Spinal cord (tissue), 10 donors: ENCODE measurements around the gene NRG3. TPM values are rescaled to one million over a fixed set of nuclear protein-coding genes. Genes with fewer than 3 reads are reported as not detected.

Experiments used
- DNase-seq, 6 donors: peaks; one replicate each; pipeline versions ENCODE4 v3.0.0 to v3.0.0-alpha.2; 2013 to 2015; ENCODE audit warnings: low spot score in 6 of 6, low read depth in 4 of 6
- H3K27ac ChIP-seq: one replicate; pipeline ENCODE4 v1.5.1; 2013; ENCODE audit warnings: low read depth, low read length, control low read depth
- H3K27me3 ChIP-seq: one replicate; pipeline ENCODE4 v1.6.1; 2013; ENCODE audit warnings: low read length; ENCODE audit not compliant: control insufficient read depth, insufficient read depth
- H3K36me3 ChIP-seq: one replicate; pipeline ENCODE4 v1.6.1; 2013; ENCODE audit warnings: low read length; ENCODE audit not compliant: control insufficient read depth, insufficient read depth
- H3K4me1 ChIP-seq: one replicate; pipeline ENCODE4 v1.6.1; 2013; ENCODE audit warnings: low read length; ENCODE audit not compliant: control insufficient read depth, insufficient read depth
- H3K4me3 ChIP-seq: one replicate; pipeline ENCODE4 v1.5.1; 2013; ENCODE audit warnings: low read depth, low read length, control low read depth
- H3K9me3 ChIP-seq: one replicate; pipeline ENCODE4 v1.6.1; 2013; ENCODE audit warnings: low read length; ENCODE audit not compliant: control insufficient read depth, insufficient read depth
- WGBS: methylation state at CpG from one replicate; pipeline ENCODE4 v1.1.5; 2013; ENCODE audit warnings: missing lambda C conversion rate; ENCODE audit not compliant: insufficient coverage; 5-methylcytosine and 5-hydroxymethylcytosine counted together
- polyA plus RNA-seq, 2 donors: library from polyadenylated mRNA; unstranded; fragments of 120-200 nt; gene quantifications; one replicate each; pipeline ENCODE4 v1.2.1, GENCODE V29; 2013; ENCODE audit not compliant: insufficient read length in 2 of 2
- total RNA-seq, 2 donors: library from RNA; depleted of rRNA in 1 of 2; stranded (reverse); fragments of 120-200 nt in 1 of 2; fragments of >200 nt in 1 of 2; gene quantifications; one replicate each; pipeline versions ENCODE4 v1.2.3 to v1.2.4, GENCODE V29; 2013 to 2014
- donor health status: healthy.

NRG3 gene
- total and polyA plus RNA-seq, 4 donors: 10.2 to 53.9 (median 33.6) TPM

DNA sequence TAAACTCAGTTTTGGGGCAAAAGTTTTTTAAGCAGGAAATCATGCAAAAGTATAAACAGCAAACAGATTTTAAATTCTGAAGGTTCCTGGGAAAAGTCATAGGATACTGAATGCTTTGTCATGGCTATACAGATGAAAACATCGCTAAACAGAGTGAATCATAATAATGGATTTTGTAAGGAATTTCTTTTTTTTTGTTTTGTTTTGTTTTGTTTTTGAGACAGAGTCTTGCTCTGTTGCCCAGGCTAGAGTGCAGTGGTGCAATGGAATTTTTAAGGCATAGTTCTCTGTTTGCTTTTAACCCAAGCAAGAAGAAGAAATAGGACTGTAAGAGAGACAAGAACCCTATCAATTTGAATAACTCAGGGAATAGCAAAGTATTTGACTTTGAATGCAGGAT is 285.3 kb downstream of the NRG3 start:
- no peak overlapping the region for H3K27ac ChIP-seq
- no peaks in the 10 kb centered on the region for H3K4me1 ChIP-seq

DNA sequence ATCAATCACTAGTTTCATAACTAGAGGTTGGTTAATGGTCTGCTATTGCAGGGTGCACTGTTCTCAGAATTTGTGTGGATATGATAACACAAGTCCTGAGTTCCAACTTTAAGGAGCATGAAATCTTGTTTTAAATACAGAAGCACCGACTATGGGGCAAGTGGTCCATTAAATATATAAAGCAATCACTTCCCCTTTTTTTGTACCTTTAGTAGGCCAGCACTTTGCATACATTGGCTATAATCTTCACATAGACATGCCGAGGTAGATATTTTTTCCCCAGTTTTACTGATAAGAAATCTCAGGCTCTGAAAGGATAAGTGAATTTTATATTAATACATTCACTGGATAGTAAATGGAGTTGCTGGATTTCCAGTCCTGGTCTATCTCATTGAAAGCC is 286.3 kb downstream of the NRG3 start:
- Histone ChIP-seq H3K4me3 (no peak overlapping the region), H3K27me3 (no peaks in the 10 kb centered on the region), H3K9me3 (no peaks in the 10 kb centered on the region), H3K36me3 (no peaks in the 10 kb centered on the region), H3K4me1 (no peaks in the 10 kb centered on the region), H3K27ac (no peak overlapping the region)
- no CpG with 5 or more reads among the region's 2 CpGs for WGBS
- no peak for DNase-seq

More for the DNA sequence above, 285.3 kb downstream of the NRG3 start:
- H3K27me3 ChIP-seq: no peaks in the 10 kb centered on the region
- H3K9me3 ChIP-seq: no peaks in the 10 kb centered on the region
- DNase-seq: no peak
- H3K4me3 ChIP-seq: no peak overlapping the region
- H3K36me3 ChIP-seq: no peaks in the 10 kb centered on the region
- WGBS: 44% methylated on average over 1 of the region's 1 CpG

DNA sequence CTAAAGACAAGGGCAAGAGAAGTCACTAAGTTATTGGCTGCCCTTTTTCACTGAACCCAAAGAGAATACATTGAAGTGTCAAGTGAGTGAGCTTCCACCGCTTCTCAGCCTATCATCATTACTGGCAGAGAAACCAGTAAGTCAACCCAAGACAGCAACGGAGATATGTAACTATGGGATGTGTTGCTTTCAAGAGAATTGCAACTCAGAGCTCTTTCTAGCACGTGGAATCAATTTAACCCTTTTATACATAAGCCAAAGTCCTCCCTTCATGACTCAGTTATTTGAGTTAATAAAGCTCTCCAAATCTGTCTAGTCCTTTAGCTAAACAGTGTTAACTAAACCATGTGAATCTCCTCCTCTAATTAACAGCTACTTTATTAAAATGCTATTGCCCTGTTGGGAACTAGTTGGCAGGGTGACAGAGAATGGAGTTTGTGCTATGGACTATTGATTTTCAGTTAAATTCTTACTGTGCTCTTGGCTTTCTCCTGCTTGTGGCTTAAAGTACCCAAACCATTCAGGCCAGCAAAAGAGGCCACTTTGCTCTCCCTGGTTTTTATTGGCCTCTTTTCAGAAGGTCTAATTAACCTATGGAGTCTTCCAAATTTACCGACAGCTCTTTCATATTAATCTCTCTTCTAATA is 287.7 kb downstream of the NRG3 start:
- DNase-seq: peak in 1 of 6 donors; percentile 75
- WGBS: no CpG with 5 or more reads among the region's 4 CpGs

DNA sequence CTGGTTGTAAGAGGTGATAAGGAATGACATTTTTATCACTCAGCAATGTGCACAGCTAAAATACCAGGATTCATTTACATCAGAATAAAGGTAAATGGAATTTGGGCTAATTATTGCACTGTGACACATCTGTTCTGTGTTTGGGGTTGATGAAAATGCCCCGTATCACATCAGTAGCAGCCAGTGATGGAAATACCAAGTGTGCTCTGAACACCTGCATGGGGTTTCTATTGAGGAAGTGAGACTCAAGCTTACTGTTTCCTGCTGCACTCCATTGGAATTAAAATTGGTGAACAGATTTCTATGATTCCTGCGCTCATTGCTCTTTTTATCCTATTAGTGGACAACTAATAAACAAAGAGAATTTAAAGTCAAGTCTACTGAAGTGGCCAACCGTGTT is 296.9 kb downstream of the NRG3 start:
- no peak overlapping the region for H3K4me3 ChIP-seq
- H3K4me1 ChIP-seq: no peaks in the 10 kb centered on the region
- WGBS: 83% methylated on average over 1 of the region's 3 CpGs
- H3K9me3 ChIP-seq: no peaks in the 10 kb centered on the region
- no peak for DNase-seq
- H3K27ac ChIP-seq: no peak overlapping the region
- H3K27me3 ChIP-seq: no peaks in the 10 kb centered on the region
- H3K36me3 ChIP-seq: no peaks in the 10 kb centered on the region

More for the DNA sequence above, 287.7 kb downstream of the NRG3 start:
- Histone ChIP-seq H3K9me3 (no peaks in the 10 kb centered on the region), H3K27me3 (no peaks in the 10 kb centered on the region), H3K4me1 (no peaks in the 10 kb centered on the region), H3K27ac (no peak overlapping the region), H3K4me3 (no peak overlapping the region), H3K36me3 (no peaks in the 10 kb centered on the region)

DNA sequence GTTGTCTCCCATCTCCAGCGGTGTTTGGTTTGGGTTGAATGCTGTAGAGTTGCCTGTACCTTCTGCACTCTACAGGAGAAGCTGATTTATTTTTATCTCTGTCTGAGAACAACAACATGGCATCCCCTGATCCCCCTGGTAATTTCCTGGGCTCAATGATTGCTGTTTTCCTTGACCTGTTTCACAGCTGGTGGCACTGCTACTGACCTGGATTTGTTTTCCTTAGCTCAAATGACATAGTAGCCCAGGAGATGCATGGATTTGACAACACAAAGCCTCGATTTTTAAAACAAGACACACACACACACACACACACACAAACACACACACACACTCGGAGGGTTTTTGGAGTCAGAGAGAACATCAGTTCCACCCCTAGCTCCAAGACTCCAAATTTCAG is 301.6 kb downstream of the NRG3 start:
- H3K27ac ChIP-seq: no peak overlapping the region
- WGBS: no CpG with 5 or more reads among the region's 3 CpGs
- no peak for DNase-seq

DNA sequence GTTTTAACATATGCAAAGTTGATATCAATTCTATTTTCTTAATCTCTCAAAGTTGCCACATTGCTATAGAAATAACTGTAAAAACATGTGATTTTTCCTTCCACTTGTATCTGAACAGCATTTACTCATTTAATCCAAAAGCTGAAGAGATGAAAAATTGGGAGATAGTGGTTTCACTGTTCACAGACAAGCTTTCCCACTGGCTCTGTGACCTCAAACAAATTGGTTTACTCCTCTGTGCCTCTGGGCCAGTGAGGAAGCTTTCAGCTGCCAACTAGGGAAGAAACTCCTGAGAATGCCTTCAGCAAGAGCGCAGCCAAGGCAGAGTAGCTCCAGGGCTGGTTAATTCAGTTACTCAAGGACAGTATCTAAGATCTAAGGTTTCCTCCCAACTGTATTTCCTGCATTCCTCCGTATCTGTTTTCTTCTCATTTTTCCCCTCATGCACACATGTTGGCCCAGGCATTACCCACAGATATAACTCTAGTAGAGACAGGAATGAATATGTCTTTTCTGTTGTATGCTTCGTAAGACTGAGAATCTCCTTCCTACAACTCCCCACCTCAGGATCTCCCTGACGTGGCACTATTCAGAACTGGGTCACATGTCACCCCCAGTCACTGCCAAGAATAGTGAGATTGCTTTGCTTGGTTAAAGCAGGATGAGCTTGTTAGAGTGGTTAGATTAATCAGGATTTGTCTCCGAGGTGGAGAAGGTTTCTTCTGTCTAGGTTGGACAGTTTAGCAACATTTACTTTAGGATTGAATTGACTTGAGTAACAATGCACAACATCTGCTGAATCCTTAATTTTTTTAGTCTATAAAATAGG is 315.7 kb downstream of the NRG3 start:
- Histone ChIP-seq H3K4me3 (no peak overlapping the region), H3K9me3 (no peaks in the 10 kb centered on the region), H3K36me3 (no peaks in the 10 kb centered on the region), H3K4me1 (peaks cover 2% of the 10 kb centered on the region), H3K27me3 (no peaks in the 10 kb centered on the region), H3K27ac (peak overlapping the region; percentile 44)
- 83% methylated on average over 1 of the region's 5 CpGs for WGBS
- DNase-seq: peak in 1 of 6 donors; percentile 34

More for the DNA sequence above, 301.6 kb downstream of the NRG3 start:
- Histone ChIP-seq H3K36me3 (no peaks in the 10 kb centered on the region), H3K4me3 (no peak overlapping the region), H3K9me3 (peaks cover 7% of the 10 kb centered on the region), H3K4me1 (no peaks in the 10 kb centered on the region), H3K27me3 (no peaks in the 10 kb centered on the region)

DNA sequence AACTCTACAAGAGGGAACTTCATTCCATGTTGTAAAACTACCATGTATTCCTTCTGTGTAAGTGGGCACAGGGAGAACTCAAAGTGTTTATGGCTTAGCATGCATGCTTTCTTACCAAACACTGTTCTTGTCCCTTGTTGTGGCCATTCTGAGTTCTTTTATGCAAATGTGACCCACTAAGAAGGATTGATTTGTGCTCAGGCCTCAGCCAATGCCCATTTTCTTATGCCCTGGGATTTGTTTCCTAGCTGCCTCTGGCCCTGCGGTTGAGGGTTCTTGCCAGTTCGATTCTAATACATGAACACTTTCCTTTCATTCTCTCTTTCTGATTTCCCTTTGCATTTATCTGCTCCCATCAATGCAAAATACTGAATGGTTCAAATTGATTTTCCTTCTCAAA is 316.7 kb downstream of the NRG3 start:
- Histone ChIP-seq H3K4me1 (peaks cover 2% of the 10 kb centered on the region), H3K27ac (peak overlapping the region; percentile 44), H3K27me3 (no peaks in the 10 kb centered on the region), H3K4me3 (no peak overlapping the region), H3K9me3 (no peaks in the 10 kb centered on the region), H3K36me3 (no peaks in the 10 kb centered on the region)
- peak in 4 of 6 donors; percentile 21 to 69 (median 56) for DNase-seq
- WGBS: 40% methylated on average over 2 of the region's 2 CpGs

DNA sequence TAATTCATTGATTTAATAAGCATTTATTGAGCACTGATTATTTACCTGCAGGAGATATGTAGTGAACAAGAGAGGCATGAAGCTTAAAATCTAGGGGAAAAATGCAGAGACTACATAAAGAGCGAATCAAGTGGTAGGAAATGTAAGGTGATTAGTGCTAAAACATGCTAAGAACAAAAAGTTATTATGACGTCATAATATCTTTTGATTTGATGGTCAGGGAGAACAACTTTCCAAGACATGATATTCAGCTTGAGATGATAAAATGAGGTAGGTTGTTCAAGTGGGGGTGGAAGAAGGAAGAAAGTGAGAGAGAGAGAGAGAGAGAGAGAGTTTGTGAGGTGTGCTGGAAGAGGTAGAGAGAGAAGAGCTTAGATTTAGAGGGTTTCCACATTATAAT is 317.7 kb downstream of the NRG3 start:
- no peaks in the 10 kb centered on the region for H3K27me3 ChIP-seq
- H3K36me3 ChIP-seq: no peaks in the 10 kb centered on the region
- H3K27ac ChIP-seq: no peak overlapping the region
- no peak for DNase-seq
- no peak overlapping the region for H3K4me3 ChIP-seq
- H3K4me1 ChIP-seq: peaks cover 2% of the 10 kb centered on the region
- no peaks in the 10 kb centered on the region for H3K9me3 ChIP-seq
- WGBS: 100% methylated on average over 2 of the region's 2 CpGs

DNA sequence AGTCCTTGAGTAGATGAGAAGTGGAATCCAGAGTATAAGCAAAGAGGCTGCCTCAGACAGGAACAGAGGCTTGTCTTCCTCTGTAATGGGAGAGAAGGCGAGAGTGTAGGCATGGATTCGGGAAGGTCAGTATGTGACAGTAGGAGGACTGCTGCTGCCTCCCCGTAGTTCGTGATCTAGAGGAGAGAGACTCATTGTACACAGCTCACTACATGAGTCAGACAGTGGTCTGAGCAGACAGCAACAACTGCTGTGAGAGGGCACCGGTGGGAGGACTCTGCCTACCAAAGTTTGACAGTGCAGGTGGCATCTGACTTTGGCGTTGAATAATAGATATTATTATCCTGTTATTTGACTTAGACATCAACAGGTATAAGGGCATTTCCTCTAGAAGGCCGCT is 319.4 kb downstream of the NRG3 start:
- WGBS: 96% methylated on average over 4 of the region's 7 CpGs
- H3K4me3 ChIP-seq: no peak overlapping the region
- no peak for DNase-seq
- no peaks in the 10 kb centered on the region for H3K27me3 ChIP-seq
- H3K4me1 ChIP-seq: peaks cover 2% of the 10 kb centered on the region
- no peaks in the 10 kb centered on the region for H3K9me3 ChIP-seq
- no peaks in the 10 kb centered on the region for H3K36me3 ChIP-seq
- no peak overlapping the region for H3K27ac ChIP-seq

DNA sequence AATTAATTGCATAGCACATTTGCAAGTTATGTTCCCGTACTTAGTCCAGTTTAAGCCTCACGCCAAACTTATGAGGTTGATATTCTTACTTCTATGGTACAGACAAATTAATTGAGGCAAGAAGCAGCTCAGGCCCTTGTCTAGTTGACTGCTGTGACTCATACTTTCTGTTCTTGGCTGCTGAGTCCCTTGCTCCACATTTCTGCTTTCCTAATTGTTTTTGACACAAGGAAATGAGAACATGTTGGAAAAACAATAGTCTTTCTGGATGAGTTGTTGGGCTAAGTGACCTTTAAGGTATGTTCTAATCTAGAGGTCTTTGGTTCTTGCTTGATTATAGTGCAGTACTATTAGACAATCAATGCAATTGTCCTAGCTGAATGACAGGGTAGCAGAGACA is 331.8 kb downstream of the NRG3 start:
- no CpG with 5 or more reads among the region's 2 CpGs for WGBS
- no peaks in the 10 kb centered on the region for H3K36me3 ChIP-seq
- H3K4me3 ChIP-seq: no peak overlapping the region
- no peaks in the 10 kb centered on the region for H3K9me3 ChIP-seq
- H3K27ac ChIP-seq: no peak overlapping the region
- DNase-seq: no peak
- H3K27me3 ChIP-seq: no peaks in the 10 kb centered on the region
- H3K4me1 ChIP-seq: no peaks in the 10 kb centered on the region
